ENCODE data around the gene ZSCAN22. TPM values are rescaled to one million over a fixed set of nuclear protein-coding genes. Genes with fewer than 3 reads are reported as not detected.

Gene ZSCAN22
- total RNA-seq, 4 donors from 2014 or later, result 2.2 to 3.4 (median 2.6) TPM

GRCh38 chr19:58353717-58354477, 27.1 kb downstream of the ZSCAN22 start:
- TF ChIP-seq CTCF (IDR thresholded peaks at IDR 0.05; ENCODE audit: low read depth), result no peak

- TF ChIP-seq CTCF (IDR thresholded peaks at IDR 0.05; ENCODE audit: low read depth), result no peak
Measured at GRCh38 chr19:58354478-58355030, 27.8 kb downstream of the ZSCAN22 start.

- TF ChIP-seq CTCF (IDR thresholded peaks at IDR 0.05; ENCODE audit: low read depth), result no peak
Measured at GRCh38 chr19:58355215-58355796, 28.5 kb downstream of the ZSCAN22 start.

- TF ChIP-seq CTCF (IDR thresholded peaks at IDR 0.05; ENCODE audit: low read depth), result no peak
Measured at GRCh38 chr19:58355908-58356765, 29.3 kb downstream of the ZSCAN22 start.

GRCh38 chr19:58356766-58357480, 30.1 kb downstream of the ZSCAN22 start:
- no peak for TF ChIP-seq CTCF (IDR thresholded peaks at IDR 0.05; ENCODE audit: low read depth)

- TF ChIP-seq CTCF (IDR thresholded peaks at IDR 0.05; ENCODE audit: low read depth), result no peak
Measured at GRCh38 chr19:58357481-58358145, 30.8 kb downstream of the ZSCAN22 start.

All from subcutaneous adipose tissue (tissue), 4 donors.